GM10266 (cell line): ENCODE results near the gene ATP2C2.
"Not testable (repeated sequence)": the region's sequence is repeated elsewhere in the genome, so short reads cannot be mapped to it uniquely, and the experiment has no call there.

ENCODE experiments used
- DNase-seq: peaks from one replicate; pipeline ENCODE4 v3.0.0; 2012; ENCODE audit errors: extremely low spot score
- CTCF ChIP-seq: IDR thresholded peaks from 2 replicates; pipeline ENCODE4 v1.5.1; 2012; ENCODE audit warnings: mild to moderate bottlenecking, low read depth; ENCODE audit not compliant: control insufficient read depth, insufficient read depth; ENCODE audit errors: missing control alignments

Gene ATP2C2

GRCh38 chr16:84396537-84397008 lies 28.2 kb downstream of the ATP2C2 start:
- TF ChIP-seq CTCF, result no peak
- no peak for DNase-seq

DNA sequence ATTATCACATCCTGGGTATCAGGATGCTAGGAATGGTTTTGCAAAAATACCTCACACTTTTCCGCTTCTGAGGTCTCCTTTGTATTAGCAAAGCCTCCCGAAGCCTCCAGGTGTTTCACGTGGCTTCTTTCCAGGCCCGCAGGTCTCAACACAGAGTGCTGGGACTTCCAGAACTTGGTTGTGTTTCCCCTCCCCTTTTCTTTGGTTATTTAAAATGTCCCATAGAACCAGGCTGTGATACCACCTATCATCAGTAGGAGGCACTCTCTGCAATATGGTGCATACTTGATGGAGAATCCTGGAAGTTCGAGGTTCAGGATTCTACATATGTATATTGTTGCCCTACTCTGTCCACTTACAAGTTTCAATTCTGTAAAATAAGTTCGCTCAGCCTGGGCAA lies 28.8 kb downstream of the ATP2C2 start:
- no peak for TF ChIP-seq CTCF
- DNase-seq, result no peak

DNA sequence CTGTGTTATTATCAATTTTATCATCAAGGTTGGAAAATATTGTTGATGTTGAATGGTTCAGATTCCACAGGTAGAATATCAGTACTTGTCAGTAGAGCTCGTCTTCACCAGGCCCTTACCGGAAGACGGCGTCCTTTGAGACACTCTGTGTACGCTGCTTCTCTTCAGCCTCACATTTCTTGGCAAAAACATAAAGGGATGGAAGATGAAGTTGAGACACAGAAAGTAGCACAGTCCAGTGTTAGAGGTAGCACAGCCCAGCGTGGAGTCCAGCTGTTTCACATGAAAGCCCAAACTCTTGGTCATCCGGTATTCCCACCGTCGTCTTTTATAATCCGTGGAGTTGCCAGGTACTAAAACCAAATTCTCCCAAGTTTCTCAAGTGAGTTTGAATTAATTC lies 30.4 kb downstream of the ATP2C2 start:
- DNase-seq, result no peak
- no peak for TF ChIP-seq CTCF

DNA sequence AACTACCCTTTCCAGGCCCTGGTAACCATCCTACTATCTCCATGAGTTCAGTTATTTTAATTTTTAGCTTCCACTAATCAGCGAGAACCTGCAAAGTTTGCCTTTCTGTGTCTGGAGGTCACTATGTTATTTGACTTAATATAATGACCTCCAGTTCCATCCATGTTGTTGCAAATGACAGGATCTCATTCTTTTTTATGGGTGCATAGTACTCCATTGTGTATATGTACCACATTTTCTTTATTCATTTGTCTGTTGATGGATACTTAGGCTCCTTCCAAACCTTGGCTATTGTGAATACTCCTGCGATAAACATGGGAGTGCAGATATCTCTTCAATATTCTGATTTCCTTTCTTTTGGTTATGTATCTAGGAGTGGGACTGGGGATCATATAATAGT lies 31.6 kb downstream of the ATP2C2 start:
- not testable (repeated sequence) for DNase-seq

DNA sequence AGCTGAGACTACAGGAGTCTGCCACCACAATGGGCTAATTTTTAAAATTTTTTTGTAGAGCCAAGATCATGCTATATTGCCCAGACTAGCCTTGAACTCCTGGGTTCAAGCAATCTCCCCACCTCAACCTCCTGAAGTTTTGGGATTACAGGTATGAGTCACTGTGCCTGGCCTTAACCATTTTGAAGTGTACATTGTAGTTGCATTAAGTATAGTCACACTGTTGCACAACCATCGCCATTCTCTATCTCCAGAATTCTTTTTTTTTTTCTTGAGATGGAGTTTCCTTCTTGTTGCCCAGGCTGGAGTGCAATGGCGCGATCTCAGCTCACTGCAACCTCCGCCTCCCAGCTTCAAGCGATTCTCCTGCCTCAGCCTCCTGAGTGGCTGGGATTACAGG lies 35.1 kb downstream of the ATP2C2 start:
- not testable (repeated sequence) for DNase-seq

DNA sequence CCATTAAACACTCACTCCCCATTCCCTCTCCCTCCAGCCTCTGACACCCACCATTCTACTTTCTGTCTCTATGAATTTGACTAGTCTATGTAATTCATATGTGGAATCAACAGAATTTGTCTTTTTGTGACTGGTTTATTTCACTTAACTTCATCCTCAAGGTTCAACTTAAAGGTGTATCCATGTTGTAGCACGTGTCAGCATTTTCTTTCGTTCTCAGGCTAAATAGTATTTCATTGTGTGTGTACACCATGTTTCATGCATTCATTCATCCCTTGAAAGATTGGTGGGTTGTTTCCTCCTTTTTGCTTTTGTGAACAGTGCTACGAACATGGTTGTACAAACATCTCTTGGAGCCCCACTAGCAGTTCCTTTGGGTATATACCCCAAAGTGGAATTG lies 36.0 kb downstream of the ATP2C2 start:
- TF ChIP-seq CTCF, result no peak
- no peak for DNase-seq

GRCh38 chr16:84404936-84405639 lies 36.8 kb downstream of the ATP2C2 start:
- TF ChIP-seq CTCF, result no peak
- DNase-seq, result no peak

GRCh38 chr16:84406006-84406963 lies 37.9 kb downstream of the ATP2C2 start:
- no peak for TF ChIP-seq CTCF
- DNase-seq, result no peak
